ENCODE measurements around the gene SLU7.

DNA sequence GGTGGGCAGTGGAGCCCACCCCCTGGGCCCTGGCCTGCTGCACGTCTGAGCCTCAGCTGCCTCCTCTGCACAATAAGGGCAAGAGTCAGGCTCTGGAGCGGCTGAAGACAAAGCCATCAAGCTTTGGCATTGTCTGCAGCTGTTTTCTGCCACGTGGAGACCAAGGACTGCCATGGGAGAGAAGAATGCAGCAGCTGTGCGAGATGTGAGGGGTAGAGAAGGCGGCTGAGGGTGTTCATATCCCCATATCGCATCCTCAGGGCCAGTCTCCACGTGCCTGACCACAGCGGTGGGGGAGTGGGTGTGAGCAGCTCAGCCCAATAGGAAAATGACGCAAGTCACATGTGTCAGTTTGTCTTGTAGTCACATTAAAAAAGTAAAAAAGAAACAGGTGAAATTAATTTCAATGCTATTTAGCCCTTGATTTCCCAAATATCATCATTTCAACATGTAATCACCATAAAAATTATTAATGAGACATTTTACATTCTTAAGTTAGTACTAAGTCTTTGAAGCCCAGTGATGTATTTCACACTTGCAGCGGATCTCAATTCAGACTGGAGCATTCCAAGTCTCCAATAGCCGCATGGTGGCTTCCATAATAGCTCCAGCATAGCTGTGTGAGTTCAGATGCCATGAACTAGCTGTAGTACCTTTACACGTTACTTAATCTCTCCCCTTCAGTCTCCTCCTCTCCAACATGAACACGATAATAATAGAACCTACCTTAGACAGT, 55.1 kb downstream of the SLU7 start:
- no peak for TF ChIP-seq POLR2A (IDR thresholded peaks at IDR 0.05; ENCODE audit: borderline replicate concordance, extremely low read depth, insufficient read depth, insufficient read length)
- TF ChIP-seq, protein P1, sequence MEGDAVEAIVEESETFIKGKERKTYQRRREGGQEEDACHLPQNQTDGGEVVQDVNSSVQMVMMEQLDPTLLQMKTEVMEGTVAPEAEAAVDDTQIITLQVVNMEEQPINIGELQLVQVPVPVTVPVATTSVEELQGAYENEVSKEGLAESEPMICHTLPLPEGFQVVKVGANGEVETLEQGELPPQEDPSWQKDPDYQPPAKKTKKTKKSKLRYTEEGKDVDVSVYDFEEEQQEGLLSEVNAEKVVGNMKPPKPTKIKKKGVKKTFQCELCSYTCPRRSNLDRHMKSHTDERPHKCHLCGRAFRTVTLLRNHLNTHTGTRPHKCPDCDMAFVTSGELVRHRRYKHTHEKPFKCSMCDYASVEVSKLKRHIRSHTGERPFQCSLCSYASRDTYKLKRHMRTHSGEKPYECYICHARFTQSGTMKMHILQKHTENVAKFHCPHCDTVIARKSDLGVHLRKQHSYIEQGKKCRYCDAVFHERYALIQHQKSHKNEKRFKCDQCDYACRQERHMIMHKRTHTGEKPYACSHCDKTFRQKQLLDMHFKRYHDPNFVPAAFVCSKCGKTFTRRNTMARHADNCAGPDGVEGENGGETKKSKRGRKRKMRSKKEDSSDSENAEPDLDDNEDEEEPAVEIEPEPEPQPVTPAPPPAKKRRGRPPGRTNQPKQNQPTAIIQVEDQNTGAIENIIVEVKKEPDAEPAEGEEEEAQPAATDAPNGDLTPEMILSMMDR (IDR thresholded peaks at IDR 0.05 in 2 of 3, conservative IDR thresholded peaks at IDR 0.05 in 1 of 3; ENCODE audit: borderline replicate concordance in 1 of 3, insufficient read depth in 1 of 3, low read depth in 2 of 3, low read length in 2 of 3) = no peak
- TF ChIP-seq EGR1 (IDR thresholded peaks at IDR 0.05; ENCODE audit: low read depth) = no peak
- TF ChIP-seq CEBPB (IDR thresholded peaks at IDR 0.05; ENCODE audit: low read depth) = no peak
- no peak for TF ChIP-seq EZH2 (IDR thresholded peaks at IDR 0.05)
- no peak for TF ChIP-seq POLR2AphosphoS5 (IDR thresholded peaks at IDR 0.05; ENCODE audit: low read depth, low read length)
- TF ChIP-seq SIN3A (IDR thresholded peaks at IDR 0.05; ENCODE audit: low read depth) = no peak
- no peak for TF ChIP-seq ZNF274 (IDR thresholded peaks at IDR 0.05; ENCODE audit: low read depth, low read length)
- TF ChIP-seq, protein P2, sequence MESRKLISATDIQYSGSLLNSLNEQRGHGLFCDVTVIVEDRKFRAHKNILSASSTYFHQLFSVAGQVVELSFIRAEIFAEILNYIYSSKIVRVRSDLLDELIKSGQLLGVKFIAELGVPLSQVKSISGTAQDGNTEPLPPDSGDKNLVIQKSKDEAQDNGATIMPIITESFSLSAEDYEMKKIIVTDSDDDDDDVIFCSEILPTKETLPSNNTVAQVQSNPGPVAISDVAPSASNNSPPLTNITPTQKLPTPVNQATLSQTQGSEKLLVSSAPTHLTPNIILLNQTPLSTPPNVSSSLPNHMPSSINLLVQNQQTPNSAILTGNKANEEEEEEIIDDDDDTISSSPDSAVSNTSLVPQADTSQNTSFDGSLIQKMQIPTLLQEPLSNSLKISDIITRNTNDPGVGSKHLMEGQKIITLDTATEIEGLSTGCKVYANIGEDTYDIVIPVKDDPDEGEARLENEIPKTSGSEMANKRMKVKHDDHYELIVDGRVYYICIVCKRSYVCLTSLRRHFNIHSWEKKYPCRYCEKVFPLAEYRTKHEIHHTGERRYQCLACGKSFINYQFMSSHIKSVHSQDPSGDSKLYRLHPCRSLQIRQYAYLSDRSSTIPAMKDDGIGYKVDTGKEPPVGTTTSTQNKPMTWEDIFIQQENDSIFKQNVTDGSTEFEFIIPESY (IDR thresholded peaks at IDR 0.05; ENCODE audit: extremely low read depth, insufficient replicate concordance, low read length) = no peak
- no peak for TF ChIP-seq FOSL1 (IDR thresholded peaks at IDR 0.05; ENCODE audit: low read depth)
- no peak for TF ChIP-seq SP1 (IDR thresholded peaks at IDR 0.05; ENCODE audit: low read depth)
- no peak for TF ChIP-seq TCF7L2 (IDR thresholded peaks at IDR 0.05; ENCODE audit: borderline replicate concordance, extremely low read depth, insufficient read depth, insufficient read length)
- TF ChIP-seq JUND (IDR thresholded peaks at IDR 0.05) = no peak
- TF ChIP-seq RAD21 (IDR thresholded peaks at IDR 0.05; ENCODE audit: low read depth) = no peak
